H9 (cell line): ENCODE measurements around the gene FCSK. TPM values are rescaled to one million over a fixed set of nuclear protein-coding genes. Genes with fewer than 3 reads are reported as not detected.

Experiments
- DNase-seq: peaks from one replicate; pipeline ENCODE4 v3.0.0-alpha.2; 2017
- H2AFZ ChIP-seq: one replicate; pipeline ENCODE4 v1.6.1; 2013; ENCODE audit warnings: mild to moderate bottlenecking, low read length, control low read depth, moderate library complexity
- H2AK5ac ChIP-seq: 2 replicates; pipeline ENCODE4 v1.6.1; 2013; ENCODE audit warnings: low read length, control low read depth, mixed read lengths; ENCODE audit not compliant: insufficient read length
- H2BK120ac ChIP-seq: one replicate; pipeline ENCODE4 v1.6.1; 2013; ENCODE audit warnings: low read depth, mild to moderate bottlenecking, low read length, control low read depth, inconsistent platforms; ENCODE audit not compliant: poor library complexity, severe bottlenecking
- H2BK12ac ChIP-seq: 2 replicates; pipeline ENCODE4 v1.6.1; 2013; ENCODE audit warnings: low read length, control low read depth, mixed read lengths, low read depth; ENCODE audit not compliant: insufficient read length
- H2BK15ac ChIP-seq: 2 replicates; pipeline ENCODE4 v1.6.1; 2013; ENCODE audit warnings: low read depth, low read length, control low read depth
- H2BK20ac ChIP-seq: one replicate; pipeline ENCODE4 v1.6.1; 2013; ENCODE audit warnings: low read depth, mild to moderate bottlenecking, low read length, control low read depth, inconsistent platforms; ENCODE audit not compliant: poor library complexity, severe bottlenecking
- H2BK5ac ChIP-seq: 2 replicates; pipeline ENCODE4 v1.6.1; 2013; ENCODE audit warnings: low read length, control low read depth, mixed read lengths; ENCODE audit not compliant: insufficient read length
- H3K14ac ChIP-seq: 2 replicates; pipeline ENCODE4 v1.6.1; 2013; ENCODE audit warnings: low read length, control low read depth; ENCODE audit not compliant: insufficient read depth
- H3K18ac ChIP-seq: 2 replicates; pipeline ENCODE4 v1.6.1; 2013; ENCODE audit warnings: low read depth, mild to moderate bottlenecking, mixed read lengths, low read length, control low read depth; ENCODE audit not compliant: insufficient read length
- H3K23ac ChIP-seq: 2 replicates; pipeline ENCODE4 v1.6.1; 2013; ENCODE audit warnings: low read length, control low read depth, mixed read lengths, low read depth; ENCODE audit not compliant: insufficient read length
- H3K23me2 ChIP-seq: 2 replicates; pipeline ENCODE4 v1.6.1; 2013; ENCODE audit warnings: low read depth, mild to moderate bottlenecking, mixed read lengths, low read length, control low read depth; ENCODE audit not compliant: insufficient read length, poor library complexity, severe bottlenecking
- H3K27ac ChIP-seq: 2 replicates; pipeline ENCODE4 v1.5.1; 2013; ENCODE audit warnings: low read length, control low read depth, mixed read lengths, low read depth; ENCODE audit not compliant: insufficient read length
- H3K27me3 ChIP-seq: 2 replicates; pipeline ENCODE4 v1.6.1; 2013; ENCODE audit warnings: low read length, control low read depth, inconsistent platforms; ENCODE audit not compliant: insufficient read depth
- H3K4ac ChIP-seq: 2 replicates; pipeline ENCODE4 v1.6.1; 2013; ENCODE audit warnings: low read depth, mild to moderate bottlenecking, control low read depth, inconsistent platforms, low read length, moderate library complexity
- H3K4me1 ChIP-seq: 2 replicates; pipeline ENCODE4 v1.6.1; 2013; ENCODE audit warnings: low read length, control low read depth, inconsistent platforms; ENCODE audit not compliant: insufficient read depth
- H3K4me2 ChIP-seq: 2 replicates; pipeline ENCODE4 v1.6.1; 2013; ENCODE audit warnings: low read length, control low read depth, mixed read lengths; ENCODE audit not compliant: insufficient read length, insufficient read depth
- H3K56ac ChIP-seq: 2 replicates; pipeline ENCODE4 v1.6.1; 2013; ENCODE audit warnings: low read depth, mild to moderate bottlenecking, mixed read lengths, low read length, control low read depth; ENCODE audit not compliant: insufficient read length
- H3K79me1 ChIP-seq: 2 replicates; pipeline ENCODE4 v1.6.1; 2013; ENCODE audit warnings: low read depth, mild to moderate bottlenecking, moderate library complexity, low read length, control low read depth, inconsistent platforms; ENCODE audit not compliant: insufficient read depth, poor library complexity, severe bottlenecking
- H3K79me2 ChIP-seq: 2 replicates; pipeline ENCODE4 v1.6.1; 2013; ENCODE audit warnings: low read length, control low read depth, inconsistent platforms; ENCODE audit not compliant: insufficient read depth
- H3K9ac ChIP-seq: 2 replicates; pipeline ENCODE4 v1.6.1; 2013; ENCODE audit warnings: low read length, control low read depth, mixed read lengths; ENCODE audit not compliant: insufficient read length; ENCODE audit errors: extremely low read depth
- H3K9me3 ChIP-seq: one replicate; pipeline ENCODE4 v1.6.1; 2013; ENCODE audit warnings: low read depth, low read length, inconsistent platforms; ENCODE audit not compliant: control insufficient read depth
- H3T11ph ChIP-seq: one replicate; pipeline ENCODE4 v1.6.1; 2013; ENCODE audit warnings: mild to moderate bottlenecking, low read length, control low read depth, inconsistent platforms
- H4K20me1 ChIP-seq: one replicate; pipeline ENCODE4 v1.6.1; 2013; ENCODE audit not compliant: control insufficient read depth, insufficient read length, insufficient read depth
- H4K5ac ChIP-seq: 2 replicates; pipeline ENCODE4 v1.6.1; 2013; ENCODE audit warnings: low read depth, mild to moderate bottlenecking, mixed read lengths, low read length, control low read depth; ENCODE audit not compliant: insufficient read length
- H4K8ac ChIP-seq: replicated peaks from 2 replicates; pipeline ENCODE4 v1.6.1; 2013; ENCODE audit warnings: low read length, control low read depth, mixed read lengths, low read depth; ENCODE audit not compliant: insufficient read length
- H4K91ac ChIP-seq: 2 replicates; pipeline ENCODE4 v1.6.1; 2013; ENCODE audit warnings: low read depth, mild to moderate bottlenecking, moderate library complexity, mixed read lengths, low read length, control low read depth; ENCODE audit not compliant: insufficient read length
- H3K27ac Mint-ChIP-seq, 3 experiments: 2 replicates in 2 of 3; 3 replicates in 1 of 3; pipeline ENCODE4 v1.8.0; 2020 to 2021; ENCODE audit warnings: mixed read lengths in 3 of 3, mild to moderate bottlenecking in 1 of 3, moderate library complexity in 1 of 3
- H3K27me3 Mint-ChIP-seq: 2 replicates; pipeline ENCODE4 v1.8.0; 2021; ENCODE audit warnings: low read depth, mild to moderate bottlenecking, moderate library complexity, mixed read lengths
- H3K36me3 Mint-ChIP-seq, 3 experiments: 2 replicates in 2 of 3; 3 replicates in 1 of 3; pipeline ENCODE4 v1.8.0; 2020 to 2021; ENCODE audit warnings: low read depth in 3 of 3, mixed read lengths in 3 of 3; ENCODE audit not compliant: insufficient read depth in 1 of 3
- H3K4me1 Mint-ChIP-seq, 2 experiments: 2 replicates each; pipeline ENCODE4 v1.8.0; 2020; ENCODE audit warnings: mixed read lengths in 2 of 2
- H3K4me3 Mint-ChIP-seq, 2 experiments: 2 replicates in 1 of 2; 3 replicates in 1 of 2; pipeline ENCODE4 v1.8.0; 2020 to 2021; ENCODE audit warnings: mild to moderate bottlenecking in 2 of 2, mixed read lengths in 2 of 2, moderate library complexity in 1 of 2
- H3K9me3 Mint-ChIP-seq, 2 experiments: 2 replicates in 1 of 2; 3 replicates in 1 of 2; pipeline ENCODE4 v1.8.0; 2020; ENCODE audit warnings: mild to moderate bottlenecking in 2 of 2, mixed read lengths in 2 of 2, moderate library complexity in 1 of 2
- WGBS: extraction: QIAGEN DNeasy Blood & Tissue Kit; methylation state at CpG from one replicate; pipeline ENCODE4 v1.1.7; 2013; ENCODE audit warnings: missing lambda C conversion rate, low lambda C conversion rate, mixed read lengths; ENCODE audit not compliant: insufficient read length; ENCODE audit errors: extremely low coverage; 5-methylcytosine and 5-hydroxymethylcytosine counted together
- total RNA-seq: library from RNA; stranded (reverse); gene quantifications from 2 replicates; pipeline ENCODE4 v1.2.1, GENCODE V29; 2021
- TF ChIP-seq, protein P1 (sequence below): fragments of 200-600 bp; sonication (generic); conservative IDR thresholded peaks from 3 replicates; pipeline ENCODE4 v1.8.0; 2021; ENCODE audit warnings: antibody characterized with exemption, mild to moderate bottlenecking

FCSK gene
- total RNA-seq, 1 experiment from 2014 or later = 6.5 TPM

GRCh38 chr16:70527315-70527996 lies 73.1 kb downstream of the FCSK start:
- H3K79me1 ChIP-seq = peaks cover 14% of the 10 kb centered on the region
- H3K18ac ChIP-seq = no peak overlapping the region
- Mint-ChIP-seq H3K4me1 (peaks cover 30 to 33% of the 10 kb centered on the region in 2 experiments), H3K27me3 (no peaks in the 10 kb centered on the region), H3K4me3 (peak overlapping the region; percentile 79 to 93), H3K27ac (peak overlapping the region in 1 of 3 experiments; percentile 53; a peak in 3 of 7 replicates), H3K9me3 (no peaks in the 10 kb centered on the region; a peak in 1 of 5 replicates), H3K36me3 (peaks cover 57 to 83% (median 73%) of the 10 kb centered on the region in 3 experiments)
- no peak overlapping the region for H4K5ac ChIP-seq
- H3K23me2 ChIP-seq = peaks cover 10% of the 10 kb centered on the region
- no peak overlapping the region for H2BK20ac ChIP-seq
- no peak overlapping the region for H3K23ac ChIP-seq
- no peak overlapping the region for H3K14ac ChIP-seq
- peaks cover 6% of the 10 kb centered on the region; the same call in 1 of the 2 replicates for H3K4me1 ChIP-seq
- H2BK15ac ChIP-seq = no peak overlapping the region
- no peak overlapping the region for H2AK5ac ChIP-seq
- no peaks in the 10 kb centered on the region for H3K9me3 ChIP-seq
- H3K4me2 ChIP-seq = no peak overlapping the region
- WGBS = no CpG with 5 or more reads among the region's 8 CpGs
- H3K56ac ChIP-seq = no peak overlapping the region
- H2BK12ac ChIP-seq = no peak overlapping the region
- H2AFZ ChIP-seq = no peak overlapping the region
- H3K4ac ChIP-seq = no peak overlapping the region
- H2BK120ac ChIP-seq = no peak overlapping the region
- H3K27ac ChIP-seq = no peak overlapping the region
- no peak overlapping the region for H3K9ac ChIP-seq
- H3K79me2 ChIP-seq = peaks cover 40% of the 10 kb centered on the region; the same call in 1 of the 2 replicates
- no peaks in the 10 kb centered on the region for H3K27me3 ChIP-seq
- H3T11ph ChIP-seq = no peak overlapping the region
- no peak overlapping the region for H4K8ac ChIP-seq
- DNase-seq = no peak
- TF ChIP-seq, protein P1, sequence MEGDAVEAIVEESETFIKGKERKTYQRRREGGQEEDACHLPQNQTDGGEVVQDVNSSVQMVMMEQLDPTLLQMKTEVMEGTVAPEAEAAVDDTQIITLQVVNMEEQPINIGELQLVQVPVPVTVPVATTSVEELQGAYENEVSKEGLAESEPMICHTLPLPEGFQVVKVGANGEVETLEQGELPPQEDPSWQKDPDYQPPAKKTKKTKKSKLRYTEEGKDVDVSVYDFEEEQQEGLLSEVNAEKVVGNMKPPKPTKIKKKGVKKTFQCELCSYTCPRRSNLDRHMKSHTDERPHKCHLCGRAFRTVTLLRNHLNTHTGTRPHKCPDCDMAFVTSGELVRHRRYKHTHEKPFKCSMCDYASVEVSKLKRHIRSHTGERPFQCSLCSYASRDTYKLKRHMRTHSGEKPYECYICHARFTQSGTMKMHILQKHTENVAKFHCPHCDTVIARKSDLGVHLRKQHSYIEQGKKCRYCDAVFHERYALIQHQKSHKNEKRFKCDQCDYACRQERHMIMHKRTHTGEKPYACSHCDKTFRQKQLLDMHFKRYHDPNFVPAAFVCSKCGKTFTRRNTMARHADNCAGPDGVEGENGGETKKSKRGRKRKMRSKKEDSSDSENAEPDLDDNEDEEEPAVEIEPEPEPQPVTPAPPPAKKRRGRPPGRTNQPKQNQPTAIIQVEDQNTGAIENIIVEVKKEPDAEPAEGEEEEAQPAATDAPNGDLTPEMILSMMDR = no peak
- H4K91ac ChIP-seq = no peak overlapping the region
- no peaks in the 10 kb centered on the region for H4K20me1 ChIP-seq
- no peak overlapping the region for H2BK5ac ChIP-seq
